Measurements from ENCODE around the gene KAT6B. TPM values are rescaled to one million over a fixed set of nuclear protein-coding genes. Genes with fewer than 3 reads are reported as not detected.

The KAT6B gene
- total RNA-seq, 1 experiment from 2014 or later, result 14.9 TPM

DNA sequence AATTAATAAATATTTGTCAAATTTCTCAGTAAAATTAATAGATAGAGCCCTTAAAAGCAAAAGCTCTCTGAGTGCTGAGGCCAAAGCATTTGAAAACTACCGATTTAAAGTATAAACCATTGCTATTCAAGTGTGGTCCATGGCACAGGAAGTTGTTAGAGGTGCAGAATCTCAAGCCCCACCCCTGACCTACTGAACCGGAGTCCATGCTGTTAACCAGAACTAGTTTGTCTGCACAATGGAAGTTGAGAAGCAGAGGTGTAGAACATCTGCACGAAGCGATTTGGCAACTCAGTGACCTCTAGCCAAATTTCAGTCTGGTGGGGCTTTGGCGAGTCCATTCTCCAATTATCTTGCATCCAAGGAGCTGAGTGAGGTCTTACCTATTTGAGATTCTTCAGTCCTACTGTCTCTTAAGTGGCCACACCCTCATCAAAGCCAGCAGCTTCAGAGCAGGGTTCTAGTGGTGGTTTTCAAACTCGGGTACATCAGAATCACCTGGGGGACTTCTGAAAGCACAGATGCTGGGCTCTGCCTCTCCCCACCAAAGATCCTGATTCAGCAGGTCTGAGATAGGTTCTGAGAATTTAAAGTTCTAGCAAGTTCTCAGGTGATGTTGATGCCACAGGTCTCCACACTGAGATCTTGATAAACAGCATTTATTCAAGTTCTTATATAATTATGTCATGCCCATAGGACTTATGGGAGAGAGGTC is 188.3 kb downstream of the KAT6B start:
- no peaks in the 10 kb centered on the region; the same call in 1 of the 2 replicates for H3K36me3 ChIP-seq (ENCODE audit: control insufficient read depth, insufficient read depth, low read length)
- intact Hi-C loops (cut with micrococcal nuclease; ENCODE audit: unreplicated experiment), result no loop called here
- H3K27ac Mint-ChIP-seq (ENCODE audit: unreplicated experiment), result no peak overlapping the region
- no peak overlapping the region for H3K4me3 Mint-ChIP-seq (ENCODE audit: unreplicated experiment)
- no peaks in the 10 kb centered on the region for H3K4me1 ChIP-seq
- CTCF ChIA-PET, result no interaction called here
- H3K4me1 Mint-ChIP-seq (ENCODE audit: low read depth, unreplicated experiment), result peaks cover 3% of the 10 kb centered on the region
- no TSS peak for BruUV-seq (replicated peaks)
- H3K9me3 ChIP-seq, result no peaks in the 10 kb centered on the region
- H3K4me3 ChIP-seq (ENCODE audit: low read depth, low read length), result no peak overlapping the region
- H3K36me3 Mint-ChIP-seq (ENCODE audit: insufficient read depth, unreplicated experiment), result no peaks in the 10 kb centered on the region
- no peaks in the 10 kb centered on the region for H3K9me3 Mint-ChIP-seq (ENCODE audit: unreplicated experiment)
- H3K27me3 Mint-ChIP-seq (ENCODE audit: insufficient read depth, unreplicated experiment), result no peaks in the 10 kb centered on the region
- DNase-seq, result no peak
- TF ChIP-seq, protein P1, sequence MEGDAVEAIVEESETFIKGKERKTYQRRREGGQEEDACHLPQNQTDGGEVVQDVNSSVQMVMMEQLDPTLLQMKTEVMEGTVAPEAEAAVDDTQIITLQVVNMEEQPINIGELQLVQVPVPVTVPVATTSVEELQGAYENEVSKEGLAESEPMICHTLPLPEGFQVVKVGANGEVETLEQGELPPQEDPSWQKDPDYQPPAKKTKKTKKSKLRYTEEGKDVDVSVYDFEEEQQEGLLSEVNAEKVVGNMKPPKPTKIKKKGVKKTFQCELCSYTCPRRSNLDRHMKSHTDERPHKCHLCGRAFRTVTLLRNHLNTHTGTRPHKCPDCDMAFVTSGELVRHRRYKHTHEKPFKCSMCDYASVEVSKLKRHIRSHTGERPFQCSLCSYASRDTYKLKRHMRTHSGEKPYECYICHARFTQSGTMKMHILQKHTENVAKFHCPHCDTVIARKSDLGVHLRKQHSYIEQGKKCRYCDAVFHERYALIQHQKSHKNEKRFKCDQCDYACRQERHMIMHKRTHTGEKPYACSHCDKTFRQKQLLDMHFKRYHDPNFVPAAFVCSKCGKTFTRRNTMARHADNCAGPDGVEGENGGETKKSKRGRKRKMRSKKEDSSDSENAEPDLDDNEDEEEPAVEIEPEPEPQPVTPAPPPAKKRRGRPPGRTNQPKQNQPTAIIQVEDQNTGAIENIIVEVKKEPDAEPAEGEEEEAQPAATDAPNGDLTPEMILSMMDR (IDR thresholded peaks at IDR 0.05; ENCODE audit: insufficient read depth in 1 of 2, low read depth in 1 of 2, low read length in 1 of 2, severe bottlenecking in 1 of 2, unreplicated experiment in 1 of 2), result no peak
- no peaks in the 10 kb centered on the region for H3K27me3 ChIP-seq (replicated peaks; ENCODE audit: control insufficient read depth, insufficient read depth, low read length)
- POLR2A ChIA-PET, result no interaction called here

DNA sequence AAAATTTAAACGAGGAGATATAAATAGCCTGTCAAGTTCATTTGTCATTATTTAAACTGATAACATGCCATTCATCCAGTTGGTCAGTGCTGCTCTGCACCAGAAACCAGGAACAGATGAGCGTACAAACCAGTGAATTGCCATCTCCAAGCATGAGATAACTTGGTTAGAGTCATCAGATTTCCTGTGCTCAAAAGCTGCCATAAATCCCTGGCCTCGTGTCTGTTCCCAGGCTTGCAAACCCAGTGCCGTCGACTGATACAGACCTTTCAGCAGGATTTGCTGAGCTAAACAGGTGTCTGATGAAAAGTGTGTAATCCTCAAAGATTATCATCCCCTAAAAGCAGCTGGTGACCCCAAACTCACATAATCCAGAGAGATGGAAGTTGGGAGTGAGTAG is 189.0 kb downstream of the KAT6B start:
- no peak overlapping the region for H3K4me3 Mint-ChIP-seq (ENCODE audit: unreplicated experiment)
- H3K36me3 Mint-ChIP-seq (ENCODE audit: insufficient read depth, unreplicated experiment), result no peaks in the 10 kb centered on the region
- no TSS peak for BruUV-seq (replicated peaks)
- peaks cover 11% of the 10 kb centered on the region for H3K4me1 Mint-ChIP-seq (ENCODE audit: low read depth, unreplicated experiment)
- H3K4me1 ChIP-seq, result no peaks in the 10 kb centered on the region
- no peak overlapping the region for H3K27ac Mint-ChIP-seq (ENCODE audit: unreplicated experiment)
- intact Hi-C loops (cut with micrococcal nuclease; ENCODE audit: unreplicated experiment), result no loop called here
- H3K4me3 ChIP-seq (ENCODE audit: low read depth, low read length), result no peak overlapping the region
- H3K9me3 Mint-ChIP-seq (ENCODE audit: unreplicated experiment), result no peaks in the 10 kb centered on the region
- ChIA-PET POLR2A (no interaction called here), CTCF (no interaction called here)
- H3K36me3 ChIP-seq (ENCODE audit: control insufficient read depth, insufficient read depth, low read length), result no peaks in the 10 kb centered on the region; the same call in 1 of the 2 replicates
- DNase-seq, result no peak
- no peaks in the 10 kb centered on the region for H3K27me3 ChIP-seq (replicated peaks; ENCODE audit: control insufficient read depth, insufficient read depth, low read length)
- TF ChIP-seq, protein P1 (IDR thresholded peaks at IDR 0.05; ENCODE audit: insufficient read depth in 1 of 2, low read depth in 1 of 2, low read length in 1 of 2, severe bottlenecking in 1 of 2, unreplicated experiment in 1 of 2), result no peak
- H3K27me3 Mint-ChIP-seq (ENCODE audit: insufficient read depth, unreplicated experiment), result no peaks in the 10 kb centered on the region
- H3K9me3 ChIP-seq, result no peaks in the 10 kb centered on the region

DNA sequence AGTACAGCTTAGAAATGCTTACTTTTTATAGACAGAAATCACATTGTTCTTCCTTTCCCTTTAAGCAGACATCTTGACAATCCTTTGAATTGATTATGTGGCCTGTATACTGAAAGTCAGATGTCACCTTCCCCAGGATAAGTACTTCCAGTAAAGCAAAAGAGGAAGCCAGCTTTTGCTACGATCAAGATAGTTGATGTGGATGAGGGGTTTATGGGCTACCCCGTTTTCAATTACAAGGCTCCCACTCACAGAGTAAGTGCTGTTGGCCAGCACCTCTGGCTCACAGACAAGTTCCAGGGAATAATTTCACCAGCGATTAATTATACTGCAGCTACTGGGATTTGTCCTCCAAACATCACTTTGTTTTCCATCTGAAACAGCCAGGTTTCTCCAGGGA is 189.9 kb downstream of the KAT6B start:
- CTCF ChIA-PET, result no interaction called here
- no peak for DNase-seq
- intact Hi-C loops (cut with micrococcal nuclease; ENCODE audit: unreplicated experiment), result no loop called here
- Mint-ChIP-seq H3K27ac (ENCODE audit: unreplicated experiment) (no peak overlapping the region), H3K4me1 (ENCODE audit: low read depth, unreplicated experiment) (peaks cover 11% of the 10 kb centered on the region), H3K27me3 (ENCODE audit: insufficient read depth, unreplicated experiment) (no peaks in the 10 kb centered on the region), H3K36me3 (ENCODE audit: insufficient read depth, unreplicated experiment) (no peaks in the 10 kb centered on the region), H3K4me3 (ENCODE audit: unreplicated experiment) (no peak overlapping the region), H3K9me3 (ENCODE audit: unreplicated experiment) (no peaks in the 10 kb centered on the region)
- Histone ChIP-seq H3K9me3 (no peaks in the 10 kb centered on the region), H3K4me3 (ENCODE audit: low read depth, low read length) (no peak overlapping the region), H3K27me3 (replicated peaks; ENCODE audit: control insufficient read depth, insufficient read depth, low read length) (no peaks in the 10 kb centered on the region), H3K36me3 (ENCODE audit: control insufficient read depth, insufficient read depth, low read length) (no peaks in the 10 kb centered on the region; the same call in 1 of the 2 replicates), H3K4me1 (no peaks in the 10 kb centered on the region)
- POLR2A ChIA-PET, result no interaction called here
- TF ChIP-seq, protein P1 (IDR thresholded peaks at IDR 0.05; ENCODE audit: insufficient read depth in 1 of 2, low read depth in 1 of 2, low read length in 1 of 2, severe bottlenecking in 1 of 2, unreplicated experiment in 1 of 2), result no peak
- BruUV-seq (replicated peaks), result no TSS peak
